ENCODE data around the gene PRTG.

DNA sequence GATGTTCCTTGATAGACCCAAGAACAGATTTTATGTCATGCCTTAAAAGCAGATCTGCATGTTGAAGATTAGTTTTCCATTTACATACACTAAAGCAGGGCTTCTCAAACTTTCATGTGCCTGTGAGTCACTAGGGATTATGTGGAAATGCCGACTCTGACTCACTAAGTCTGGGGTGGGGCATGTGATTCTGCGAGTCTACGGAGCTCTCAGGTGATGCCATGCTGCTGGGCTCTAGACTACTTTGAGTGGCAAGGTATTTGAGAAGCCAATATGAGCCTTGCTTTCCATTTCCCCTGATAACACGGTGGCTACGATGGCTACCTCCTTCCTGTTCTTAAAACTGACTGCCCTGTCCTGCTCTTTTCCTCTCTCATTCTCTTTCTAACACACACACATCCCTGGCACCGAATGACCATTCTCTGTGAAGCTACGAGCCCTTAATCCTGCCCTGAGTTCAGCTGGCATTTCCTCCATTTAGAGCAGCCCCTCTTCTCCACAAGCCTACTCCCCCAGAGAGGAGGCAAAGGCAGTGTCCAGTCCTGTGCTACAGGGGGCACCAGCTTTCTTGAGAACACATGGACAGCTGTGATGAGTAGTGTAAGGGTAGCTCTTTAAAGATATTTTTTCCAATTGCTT lies 115.1 kb downstream of the PRTG start:
- TF ChIP-seq, protein P1, sequence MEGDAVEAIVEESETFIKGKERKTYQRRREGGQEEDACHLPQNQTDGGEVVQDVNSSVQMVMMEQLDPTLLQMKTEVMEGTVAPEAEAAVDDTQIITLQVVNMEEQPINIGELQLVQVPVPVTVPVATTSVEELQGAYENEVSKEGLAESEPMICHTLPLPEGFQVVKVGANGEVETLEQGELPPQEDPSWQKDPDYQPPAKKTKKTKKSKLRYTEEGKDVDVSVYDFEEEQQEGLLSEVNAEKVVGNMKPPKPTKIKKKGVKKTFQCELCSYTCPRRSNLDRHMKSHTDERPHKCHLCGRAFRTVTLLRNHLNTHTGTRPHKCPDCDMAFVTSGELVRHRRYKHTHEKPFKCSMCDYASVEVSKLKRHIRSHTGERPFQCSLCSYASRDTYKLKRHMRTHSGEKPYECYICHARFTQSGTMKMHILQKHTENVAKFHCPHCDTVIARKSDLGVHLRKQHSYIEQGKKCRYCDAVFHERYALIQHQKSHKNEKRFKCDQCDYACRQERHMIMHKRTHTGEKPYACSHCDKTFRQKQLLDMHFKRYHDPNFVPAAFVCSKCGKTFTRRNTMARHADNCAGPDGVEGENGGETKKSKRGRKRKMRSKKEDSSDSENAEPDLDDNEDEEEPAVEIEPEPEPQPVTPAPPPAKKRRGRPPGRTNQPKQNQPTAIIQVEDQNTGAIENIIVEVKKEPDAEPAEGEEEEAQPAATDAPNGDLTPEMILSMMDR (IDR thresholded peaks at IDR 0.05; ENCODE audit: low read depth, low read length), result peak; percentile 24
- TF ChIP-seq EZH2phosphoT487 (IDR thresholded peaks at IDR 0.05; ENCODE audit: low read depth), result no peak

Data from OCI-LY3 (cell line).